Measurements from ENCODE around the gene DNHD1. TPM values are rescaled to one million over a fixed set of nuclear protein-coding genes. Genes with fewer than 3 reads are reported as not detected.

The DNHD1 gene
- total RNA-seq, 1 experiment from 2014 or later, result 13.9 TPM

DNA sequence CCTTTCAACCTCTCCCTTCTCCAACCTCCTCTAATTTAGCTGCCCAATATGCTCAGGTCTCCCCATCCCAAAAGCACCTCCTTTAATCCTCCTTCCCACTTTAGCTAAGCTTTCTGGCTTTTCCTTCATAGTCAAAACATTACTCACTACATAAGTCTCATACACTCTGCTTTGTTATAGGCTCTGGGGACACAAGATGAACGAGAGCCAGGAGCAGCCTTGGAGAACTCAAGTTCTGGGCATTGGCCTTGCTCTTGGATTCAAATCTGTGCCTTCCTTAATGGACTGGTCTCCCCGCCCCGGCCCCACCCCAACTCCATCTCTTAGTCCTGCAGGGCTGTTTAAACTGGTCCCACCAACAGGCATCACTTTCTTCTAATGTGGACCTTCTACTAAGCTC, 44.9 kb upstream of the DNHD1 start:
- H4K20me1 ChIP-seq (ENCODE audit: insufficient read depth), result no peaks in the 10 kb centered on the region
- no peak overlapping the region for H3K4me3 ChIP-seq
- no peaks in the 10 kb centered on the region for H3K36me3 ChIP-seq (ENCODE audit: low read depth)
- no peak for TF ChIP-seq EZH2 (IDR thresholded peaks at IDR 0.05; ENCODE audit: low read depth)
- TF ChIP-seq, protein P1, sequence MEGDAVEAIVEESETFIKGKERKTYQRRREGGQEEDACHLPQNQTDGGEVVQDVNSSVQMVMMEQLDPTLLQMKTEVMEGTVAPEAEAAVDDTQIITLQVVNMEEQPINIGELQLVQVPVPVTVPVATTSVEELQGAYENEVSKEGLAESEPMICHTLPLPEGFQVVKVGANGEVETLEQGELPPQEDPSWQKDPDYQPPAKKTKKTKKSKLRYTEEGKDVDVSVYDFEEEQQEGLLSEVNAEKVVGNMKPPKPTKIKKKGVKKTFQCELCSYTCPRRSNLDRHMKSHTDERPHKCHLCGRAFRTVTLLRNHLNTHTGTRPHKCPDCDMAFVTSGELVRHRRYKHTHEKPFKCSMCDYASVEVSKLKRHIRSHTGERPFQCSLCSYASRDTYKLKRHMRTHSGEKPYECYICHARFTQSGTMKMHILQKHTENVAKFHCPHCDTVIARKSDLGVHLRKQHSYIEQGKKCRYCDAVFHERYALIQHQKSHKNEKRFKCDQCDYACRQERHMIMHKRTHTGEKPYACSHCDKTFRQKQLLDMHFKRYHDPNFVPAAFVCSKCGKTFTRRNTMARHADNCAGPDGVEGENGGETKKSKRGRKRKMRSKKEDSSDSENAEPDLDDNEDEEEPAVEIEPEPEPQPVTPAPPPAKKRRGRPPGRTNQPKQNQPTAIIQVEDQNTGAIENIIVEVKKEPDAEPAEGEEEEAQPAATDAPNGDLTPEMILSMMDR (conservative IDR thresholded peaks at IDR 0.05), result no peak
- no peak overlapping the region for H3K4me2 ChIP-seq
- no peak overlapping the region for H3K27ac ChIP-seq
- no peak overlapping the region for H2AFZ ChIP-seq
- H3K9me3 ChIP-seq (ENCODE audit: insufficient read depth, low read depth), result no peaks in the 10 kb centered on the region
- no peaks in the 10 kb centered on the region for H3K79me2 ChIP-seq (ENCODE audit: low read depth)
- CTCF ChIA-PET, result interaction anchor here (0.7 kb wide), 1 partner anchor 73 kb away, joined by 5 read pairs; no protein-coding TSS in a partner anchor
- no peaks in the 10 kb centered on the region for H3K27me3 ChIP-seq (ENCODE audit: insufficient read depth, low read depth)
- no peak for DNase-seq
- BruUV-seq (replicated peaks), result no TSS peak
- POLR2A ChIA-PET (ENCODE audit: unreplicated experiment), result no interaction called here
- H3F3A ChIP-seq (ENCODE audit: insufficient read depth, low read depth), result no peaks in the 10 kb centered on the region
- H3K9me2 ChIP-seq (ENCODE audit: insufficient read depth), result no peaks in the 10 kb centered on the region
- intact Hi-C loops (cut with micrococcal nuclease; ENCODE audit: unreplicated experiment), result no loop called here
- H3K4me1 ChIP-seq (replicated peaks; ENCODE audit: insufficient read depth), result no peaks in the 10 kb centered on the region

- intact Hi-C loops (cut with micrococcal nuclease; ENCODE audit: unreplicated experiment), result no loop called here
- Histone ChIP-seq H3K79me2 (ENCODE audit: low read depth) (no peaks in the 10 kb centered on the region), H3K27me3 (ENCODE audit: insufficient read depth, low read depth) (no peaks in the 10 kb centered on the region), H3K9me2 (ENCODE audit: insufficient read depth) (no peaks in the 10 kb centered on the region), H3K27ac (no peak overlapping the region), H3K9me3 (ENCODE audit: insufficient read depth, low read depth) (no peaks in the 10 kb centered on the region), H3K4me1 (replicated peaks; ENCODE audit: insufficient read depth) (no peaks in the 10 kb centered on the region), H3K4me3 (no peak overlapping the region), H4K20me1 (ENCODE audit: insufficient read depth) (no peaks in the 10 kb centered on the region), H2AFZ (no peak overlapping the region), H3K36me3 (ENCODE audit: low read depth) (no peaks in the 10 kb centered on the region), H3F3A (ENCODE audit: insufficient read depth, low read depth) (no peaks in the 10 kb centered on the region), H3K4me2 (no peak overlapping the region)
- CTCF ChIA-PET, result interaction anchor here (0.7 to 1.1 kb wide), 2 partner anchors 9 to 74 kb away, joined by 5 read pairs; no protein-coding TSS in a partner anchor
- BruUV-seq (replicated peaks), result no TSS peak
- POLR2A ChIA-PET (ENCODE audit: unreplicated experiment), result no interaction called here
- no peak for TF ChIP-seq EZH2 (IDR thresholded peaks at IDR 0.05; ENCODE audit: low read depth)
- TF ChIP-seq, protein P1 (conservative IDR thresholded peaks at IDR 0.05), result no peak
- no peak for DNase-seq
Observed at GRCh38 chr11:6453152-6453551, 43.9 kb upstream of the DNHD1 start.

DNA sequence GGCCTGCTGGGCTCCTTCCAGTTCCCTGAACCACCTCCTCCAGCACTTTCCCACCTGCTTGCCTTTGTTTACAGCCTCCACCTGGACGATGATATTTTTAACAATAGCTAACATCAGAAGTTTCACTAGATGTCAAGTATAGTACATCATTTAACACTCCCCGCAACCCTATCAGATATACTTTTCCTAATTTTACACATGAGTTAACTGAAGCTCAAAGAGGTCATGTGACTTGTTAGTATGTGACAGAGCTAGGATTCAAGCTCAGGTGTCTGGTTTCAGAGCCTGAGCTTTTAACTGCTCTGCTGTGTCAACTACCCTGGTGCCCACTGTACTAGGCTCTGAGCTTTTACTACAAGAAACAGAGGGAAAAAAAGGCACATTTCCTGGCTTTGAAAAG, 42.0 kb upstream of the DNHD1 start:
- H4K20me1 ChIP-seq (ENCODE audit: insufficient read depth), result no peaks in the 10 kb centered on the region
- peaks cover 5% of the 10 kb centered on the region; the same call in 1 of the 2 replicates for H3K4me1 ChIP-seq (replicated peaks; ENCODE audit: insufficient read depth)
- no peaks in the 10 kb centered on the region for H3K36me3 ChIP-seq (ENCODE audit: low read depth)
- H3F3A ChIP-seq (ENCODE audit: insufficient read depth, low read depth), result no peaks in the 10 kb centered on the region
- H3K79me2 ChIP-seq (ENCODE audit: low read depth), result no peaks in the 10 kb centered on the region
- H3K9me3 ChIP-seq (ENCODE audit: insufficient read depth, low read depth), result no peaks in the 10 kb centered on the region
- no peak for DNase-seq
- POLR2A ChIA-PET (ENCODE audit: unreplicated experiment), result no interaction called here
- no peak overlapping the region for H2AFZ ChIP-seq
- H3K27ac ChIP-seq, result no peak overlapping the region
- CTCF ChIA-PET, result no interaction called here
- no peak overlapping the region for H3K4me2 ChIP-seq
- H3K27me3 ChIP-seq (ENCODE audit: insufficient read depth, low read depth), result no peaks in the 10 kb centered on the region
- no TSS peak for BruUV-seq (replicated peaks)
- intact Hi-C loops (cut with micrococcal nuclease; ENCODE audit: unreplicated experiment), result no loop called here
- TF ChIP-seq, protein P1 (conservative IDR thresholded peaks at IDR 0.05), result no peak
- no peak for TF ChIP-seq EZH2 (IDR thresholded peaks at IDR 0.05; ENCODE audit: low read depth)
- H3K4me3 ChIP-seq, result no peak overlapping the region
- H3K9me2 ChIP-seq (ENCODE audit: insufficient read depth), result no peaks in the 10 kb centered on the region

Measured in PC-9 (cell line).